Mesendoderm (in vitro differentiated cells): ENCODE results near the gene CRTAP.

Experiments used
- DNase-seq: peaks from one replicate; pipeline ENCODE4 v3.0.0; 2013
- H2AK5ac ChIP-seq: 2 replicates; pipeline ENCODE4 v1.6.1; 2013; ENCODE audit warnings: low read length, inconsistent platforms
- H2BK120ac ChIP-seq: 2 replicates; pipeline ENCODE4 v1.6.1; 2013; ENCODE audit warnings: low read depth, mild to moderate bottlenecking, low read length, moderate library complexity, mixed read lengths
- H2BK15ac ChIP-seq: replicated peaks from 2 replicates; pipeline ENCODE4 v1.6.1; 2013; ENCODE audit warnings: low read depth, mild to moderate bottlenecking, moderate library complexity
- H2BK5ac ChIP-seq: 2 replicates; pipeline ENCODE4 v1.6.1; 2013; ENCODE audit warnings: low read length, inconsistent platforms
- H3K18ac ChIP-seq: 2 replicates; pipeline ENCODE4 v1.6.1; 2013; ENCODE audit warnings: mild to moderate bottlenecking, low read length, mixed read lengths
- H3K23ac ChIP-seq: one replicate; pipeline ENCODE4 v1.6.1; 2013; ENCODE audit warnings: low read length
- H3K27ac ChIP-seq: 2 replicates; pipeline ENCODE4 v1.5.1; 2013; ENCODE audit warnings: low read depth, mild to moderate bottlenecking, inconsistent platforms, low read length, moderate library complexity
- H3K27me3 ChIP-seq: 2 replicates; pipeline ENCODE4 v1.6.1; 2013; ENCODE audit warnings: low read length, control low read depth, mild to moderate bottlenecking, inconsistent platforms; ENCODE audit not compliant: insufficient read depth, poor library complexity
- H3K36me3 ChIP-seq: 2 replicates; pipeline ENCODE4 v1.6.1; 2013; ENCODE audit warnings: low read length, inconsistent platforms; ENCODE audit not compliant: control insufficient read depth, insufficient read depth
- H3K4ac ChIP-seq: one replicate; pipeline ENCODE4 v1.6.1; 2013; ENCODE audit warnings: low read depth, mild to moderate bottlenecking, low read length, moderate library complexity
- H3K4me1 ChIP-seq: 2 replicates; pipeline ENCODE4 v1.6.1; 2013; ENCODE audit warnings: low read depth, low read length, inconsistent platforms; ENCODE audit not compliant: control insufficient read depth
- H3K4me2 ChIP-seq: 2 replicates; pipeline ENCODE4 v1.6.1; 2013; ENCODE audit warnings: low read length
- H3K4me3 ChIP-seq: 2 replicates; pipeline ENCODE4 v1.5.1; 2013; ENCODE audit warnings: mild to moderate bottlenecking, low read length
- H3K56ac ChIP-seq: one replicate; pipeline ENCODE4 v1.6.1; 2013; ENCODE audit warnings: low read length
- H3K79me1 ChIP-seq: 2 replicates; pipeline ENCODE4 v1.6.1; 2013; ENCODE audit warnings: low read length, inconsistent platforms
- H3K79me2 ChIP-seq: 2 replicates; pipeline ENCODE4 v1.6.1; 2013; ENCODE audit warnings: mild to moderate bottlenecking, low read length; ENCODE audit not compliant: control insufficient read depth, insufficient read depth
- H3K9ac ChIP-seq: 2 replicates; pipeline ENCODE4 v1.6.1; 2013; ENCODE audit warnings: low read length, inconsistent platforms
- H4K5ac ChIP-seq: one replicate; pipeline ENCODE4 v1.6.1; 2013; ENCODE audit warnings: low read length
- H4K8ac ChIP-seq: one replicate; pipeline ENCODE4 v1.6.1; 2013; ENCODE audit warnings: low read depth, mild to moderate bottlenecking, control low read depth, low read length, moderate library complexity
- WGBS: extraction: QIAGEN DNeasy Blood & Tissue Kit; methylation state at CpG from one replicate; pipeline ENCODE4 v1.1.7; 2013; ENCODE audit warnings: low lambda C conversion rate, missing lambda C conversion rate; ENCODE audit not compliant: insufficient coverage; ENCODE audit errors: extremely low coverage; 5-methylcytosine and 5-hydroxymethylcytosine counted together

Gene CRTAP

DNA sequence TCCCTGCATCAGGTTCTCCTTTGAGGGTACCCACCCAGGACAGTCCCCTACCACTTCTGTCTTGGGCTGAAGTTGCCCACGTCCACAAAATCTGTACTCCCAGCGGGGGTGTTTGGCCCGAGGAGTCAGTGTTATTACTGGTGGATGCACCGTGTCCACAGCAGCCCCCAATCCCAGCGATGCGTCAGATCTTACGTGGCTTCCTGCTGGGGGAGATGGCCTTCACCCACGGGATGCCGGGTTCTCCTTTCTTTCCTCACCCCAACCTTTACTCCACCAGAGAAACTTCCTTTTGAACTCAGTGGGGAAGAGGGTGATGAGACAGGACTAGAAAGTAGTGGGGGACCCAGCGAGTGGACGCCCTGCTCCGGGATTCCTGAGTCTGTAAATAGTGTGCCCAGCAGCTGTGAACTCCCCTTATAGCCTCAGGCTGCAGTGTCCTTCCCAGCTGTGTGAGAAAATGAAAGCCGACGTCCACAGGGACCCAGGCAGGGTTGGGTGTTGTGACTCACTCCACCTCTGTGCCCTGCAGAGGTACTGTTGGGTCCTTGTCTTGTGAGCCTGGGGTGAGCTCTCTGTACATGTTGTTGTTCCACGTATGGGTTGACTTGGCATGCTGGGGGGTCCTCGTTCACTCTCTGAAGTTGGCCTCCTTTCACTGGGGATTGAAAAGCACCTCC is 31.5 kb downstream of the CRTAP start:
- DNase-seq, result no peak
- Histone ChIP-seq H3K4ac (no peak overlapping the region), H3K56ac (no peak overlapping the region), H3K27ac (no peak overlapping the region), H3K4me1 (no peaks in the 10 kb centered on the region), H3K79me2 (no peaks in the 10 kb centered on the region), H2BK5ac (no peak overlapping the region), H3K36me3 (no peaks in the 10 kb centered on the region), H4K8ac (no peak overlapping the region), H3K4me2 (no peak overlapping the region), H2BK15ac (no peak overlapping the region), H4K5ac (no peak overlapping the region), H2AK5ac (no peak overlapping the region), H3K4me3 (no peak overlapping the region), H3K27me3 (no peaks in the 10 kb centered on the region), H3K79me1 (no peaks in the 10 kb centered on the region), H3K23ac (no peak overlapping the region), H2BK120ac (no peak overlapping the region), H3K9ac (no peak overlapping the region), H3K18ac (no peak overlapping the region)
- WGBS, result no CpG with 5 or more reads among the region's 16 CpGs

DNA sequence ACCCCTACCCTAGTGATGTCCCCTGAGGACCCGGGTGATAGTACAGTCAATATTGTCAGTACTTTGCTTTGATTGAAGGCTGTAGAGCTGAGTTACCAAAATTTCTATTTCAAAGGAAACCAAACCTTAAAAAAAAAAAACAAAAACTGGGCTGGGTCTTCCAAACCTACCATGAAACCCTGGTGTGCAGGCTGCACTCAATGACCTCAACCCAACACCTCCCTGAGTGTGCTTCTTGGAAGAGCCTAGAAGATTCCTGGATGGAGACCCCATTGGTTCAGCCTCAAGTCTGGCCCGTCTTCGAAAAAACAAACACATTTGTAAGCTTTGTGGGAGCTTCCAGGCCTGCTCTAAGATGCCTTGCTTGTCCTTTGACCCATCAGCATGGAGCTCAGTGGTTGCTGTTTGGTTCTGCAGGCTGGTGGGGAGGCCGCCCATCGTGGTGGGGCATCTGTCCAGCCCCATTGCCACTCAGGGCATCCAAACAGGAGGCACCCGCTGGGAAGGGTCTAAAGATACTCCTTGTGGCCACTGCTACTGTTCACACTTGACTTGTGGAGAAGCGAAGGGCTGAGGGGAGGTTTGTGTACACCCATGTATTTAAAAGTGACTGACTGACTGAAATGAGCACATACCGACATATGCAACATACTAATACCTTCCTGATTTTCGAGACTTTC is 32.2 kb downstream of the CRTAP start:
- DNase-seq, result no peak
- no CpG with 5 or more reads among the region's 9 CpGs for whole genome bisulfite sequencing
- Histone ChIP-seq H3K23ac (no peak overlapping the region), H2BK5ac (no peak overlapping the region), H3K4ac (no peak overlapping the region), H3K36me3 (no peaks in the 10 kb centered on the region), H3K9ac (no peak overlapping the region), H3K4me2 (no peak overlapping the region), H3K18ac (no peak overlapping the region), H3K27me3 (no peaks in the 10 kb centered on the region), H3K4me3 (no peak overlapping the region), H3K79me1 (no peaks in the 10 kb centered on the region), H4K5ac (no peak overlapping the region), H2BK120ac (no peak overlapping the region), H3K79me2 (no peaks in the 10 kb centered on the region), H2AK5ac (no peak overlapping the region), H4K8ac (no peak overlapping the region), H3K56ac (no peak overlapping the region), H3K27ac (no peak overlapping the region), H3K4me1 (no peaks in the 10 kb centered on the region), H2BK15ac (no peak overlapping the region)

DNA sequence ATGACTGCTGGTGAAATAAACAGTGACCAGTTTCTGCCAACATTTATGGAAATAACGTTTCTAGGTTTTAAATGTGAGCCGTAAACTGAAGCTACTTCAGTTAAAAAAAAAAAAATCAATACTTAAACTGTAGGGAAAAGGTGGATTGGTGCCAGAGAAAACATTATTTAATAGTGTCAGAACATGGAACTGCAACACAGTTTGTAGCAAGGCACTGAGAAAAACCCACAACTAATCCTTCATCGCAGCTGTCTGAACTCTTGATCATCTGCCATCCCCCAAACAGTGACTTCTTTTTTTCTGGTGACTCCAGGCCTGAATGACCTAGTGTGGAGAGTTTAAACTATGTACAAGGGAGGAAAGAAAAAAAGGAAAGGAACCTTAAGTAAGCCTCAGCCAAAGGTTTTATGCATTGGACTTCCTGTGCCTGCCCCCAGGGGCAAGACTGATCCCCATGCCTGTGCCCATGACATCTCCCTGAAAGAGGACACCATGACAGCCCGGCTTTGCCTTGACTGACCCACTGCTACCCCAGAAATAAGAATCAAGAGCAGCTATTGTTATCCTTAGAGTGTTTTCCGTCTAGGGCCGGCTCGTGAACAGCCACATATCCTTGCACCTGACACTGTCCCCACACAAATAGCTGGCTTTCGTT is 33.1 kb downstream of the CRTAP start:
- no peak overlapping the region for H3K4me2 ChIP-seq
- no peak overlapping the region for H3K9ac ChIP-seq
- no peak overlapping the region for H3K23ac ChIP-seq
- H4K8ac ChIP-seq, result no peak overlapping the region
- H3K27me3 ChIP-seq, result no peaks in the 10 kb centered on the region
- H3K27ac ChIP-seq, result no peak overlapping the region
- H2AK5ac ChIP-seq, result no peak overlapping the region
- H3K4ac ChIP-seq, result no peak overlapping the region
- H3K79me2 ChIP-seq, result no peaks in the 10 kb centered on the region
- H2BK120ac ChIP-seq, result no peak overlapping the region
- no CpG with 5 or more reads among the region's 8 CpGs for WGBS
- no peak overlapping the region for H2BK5ac ChIP-seq
- no peak for DNase-seq
- no peak overlapping the region for H3K4me3 ChIP-seq
- no peak overlapping the region for H4K5ac ChIP-seq
- H3K56ac ChIP-seq, result no peak overlapping the region
- no peaks in the 10 kb centered on the region for H3K36me3 ChIP-seq
- no peaks in the 10 kb centered on the region for H3K4me1 ChIP-seq
- no peak overlapping the region for H3K18ac ChIP-seq
- no peak overlapping the region for H2BK15ac ChIP-seq
- H3K79me1 ChIP-seq, result no peaks in the 10 kb centered on the region

DNA sequence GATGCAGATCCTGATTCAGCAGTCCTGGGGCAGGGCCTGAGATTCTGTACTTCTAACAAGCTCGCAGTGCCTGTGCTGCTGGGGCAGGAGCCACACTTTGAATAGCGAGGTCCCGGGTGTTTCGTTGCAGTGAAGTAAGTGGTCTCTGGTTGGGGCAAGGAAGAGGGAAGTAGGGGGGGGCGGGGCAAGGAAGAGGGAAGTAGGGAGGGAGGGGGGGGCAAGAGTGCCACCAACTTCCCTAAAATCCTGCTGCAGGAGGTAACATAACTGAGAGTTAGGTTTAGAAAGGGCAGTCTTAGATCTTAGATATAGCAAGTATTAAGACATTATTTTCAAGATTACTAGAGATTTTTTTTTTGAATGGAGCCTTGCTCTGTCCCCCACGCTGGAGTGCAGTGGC is 35.5 kb downstream of the CRTAP start:
- H3K4ac ChIP-seq, result no peak overlapping the region
- no peak overlapping the region for H3K4me3 ChIP-seq
- H4K5ac ChIP-seq, result no peak overlapping the region
- H4K8ac ChIP-seq, result no peak overlapping the region
- DNase-seq, result no peak
- no peak overlapping the region for H3K18ac ChIP-seq
- no peaks in the 10 kb centered on the region for H3K79me2 ChIP-seq
- H2BK120ac ChIP-seq, result no peak overlapping the region
- H3K36me3 ChIP-seq, result no peaks in the 10 kb centered on the region
- WGBS, result no CpG with 5 or more reads among the region's 6 CpGs
- no peaks in the 10 kb centered on the region for H3K4me1 ChIP-seq
- H2BK15ac ChIP-seq, result no peak overlapping the region
- H3K9ac ChIP-seq, result no peak overlapping the region
- H3K56ac ChIP-seq, result no peak overlapping the region
- no peaks in the 10 kb centered on the region for H3K27me3 ChIP-seq
- no peak overlapping the region for H3K4me2 ChIP-seq
- H3K79me1 ChIP-seq, result no peaks in the 10 kb centered on the region
- H2AK5ac ChIP-seq, result no peak overlapping the region
- no peak overlapping the region for H3K27ac ChIP-seq
- H3K23ac ChIP-seq, result no peak overlapping the region
- no peak overlapping the region for H2BK5ac ChIP-seq

DNA sequence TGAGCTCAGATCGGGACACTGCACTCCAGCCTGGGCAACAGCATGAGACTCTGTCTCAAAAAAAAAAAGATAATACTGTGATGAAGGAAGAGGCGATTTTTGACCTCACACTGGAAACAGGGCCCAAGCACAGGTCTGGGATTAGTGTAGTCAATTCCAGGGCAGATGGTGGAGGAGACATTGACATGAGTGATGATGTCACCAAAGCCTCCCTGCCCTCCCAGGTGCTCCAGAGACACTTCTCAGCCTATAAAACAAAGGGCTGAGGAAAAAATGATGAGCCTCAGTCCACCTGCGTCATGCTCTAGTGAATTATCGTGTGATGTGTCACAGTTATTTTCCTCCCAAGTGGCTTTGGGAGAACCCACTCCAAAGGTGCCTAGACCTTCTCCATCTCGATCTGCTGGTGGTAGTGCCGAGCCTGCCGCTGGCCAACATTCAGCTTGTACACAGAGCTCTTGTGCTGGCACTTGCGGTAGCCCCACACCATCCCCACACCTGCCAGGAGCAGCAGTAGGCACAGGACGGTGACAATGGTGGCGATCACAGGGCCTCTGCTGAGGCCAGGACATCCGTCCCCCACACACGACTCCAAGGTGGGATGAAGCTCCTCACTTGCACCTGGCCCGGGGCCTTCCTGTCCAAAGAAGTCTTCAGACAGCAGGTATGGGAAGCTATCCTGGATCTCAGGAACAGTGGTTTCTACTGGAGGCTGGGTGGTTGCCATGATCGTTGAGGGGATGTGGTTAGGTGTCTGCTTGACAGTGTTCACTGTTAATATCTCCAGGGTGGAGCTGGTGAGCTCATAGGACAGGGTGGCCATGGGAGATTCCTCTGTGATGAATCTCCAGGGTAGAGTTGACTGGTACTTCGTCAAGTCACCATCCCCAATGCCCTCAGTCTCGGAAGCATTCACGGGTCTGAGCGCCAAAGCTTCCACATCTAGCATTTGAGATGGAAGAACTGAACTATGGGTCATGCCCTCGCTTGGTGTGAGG is 38.8 kb downstream of the CRTAP start:
- WGBS, result no CpG with 5 or more reads among the region's 19 CpGs
- Histone ChIP-seq H4K5ac (no peak overlapping the region), H2AK5ac (no peak overlapping the region), H3K4ac (no peak overlapping the region), H3K27me3 (no peaks in the 10 kb centered on the region), H2BK5ac (no peak overlapping the region), H3K23ac (no peak overlapping the region), H3K18ac (no peak overlapping the region), H2BK120ac (no peak overlapping the region), H3K79me2 (no peaks in the 10 kb centered on the region), H3K27ac (no peak overlapping the region), H3K4me1 (no peaks in the 10 kb centered on the region), H3K4me3 (no peak overlapping the region), H3K4me2 (no peak overlapping the region), H3K56ac (no peak overlapping the region), H3K9ac (no peak overlapping the region), H4K8ac (no peak overlapping the region), H2BK15ac (no peak overlapping the region), H3K36me3 (no peaks in the 10 kb centered on the region), H3K79me1 (no peaks in the 10 kb centered on the region)
- no peak for DNase-seq
